HG02938 (cell line): Measurements from ENCODE around the gene ZNF584.
"Not testable (repeated sequence)": the region's sequence is repeated elsewhere in the genome, so short reads cannot be mapped to it uniquely, and the experiment has no call there.

ENCODE experiments used
- ATAC-seq: cut with Tn5 transposase; IDR thresholded peaks from one replicate; pipeline ENCODE4 v1.9.1; 2021; ENCODE audit warnings: mild to moderate bottlenecking, moderate library complexity; ENCODE audit not compliant: unreplicated experiment

ZNF584 gene

DNA sequence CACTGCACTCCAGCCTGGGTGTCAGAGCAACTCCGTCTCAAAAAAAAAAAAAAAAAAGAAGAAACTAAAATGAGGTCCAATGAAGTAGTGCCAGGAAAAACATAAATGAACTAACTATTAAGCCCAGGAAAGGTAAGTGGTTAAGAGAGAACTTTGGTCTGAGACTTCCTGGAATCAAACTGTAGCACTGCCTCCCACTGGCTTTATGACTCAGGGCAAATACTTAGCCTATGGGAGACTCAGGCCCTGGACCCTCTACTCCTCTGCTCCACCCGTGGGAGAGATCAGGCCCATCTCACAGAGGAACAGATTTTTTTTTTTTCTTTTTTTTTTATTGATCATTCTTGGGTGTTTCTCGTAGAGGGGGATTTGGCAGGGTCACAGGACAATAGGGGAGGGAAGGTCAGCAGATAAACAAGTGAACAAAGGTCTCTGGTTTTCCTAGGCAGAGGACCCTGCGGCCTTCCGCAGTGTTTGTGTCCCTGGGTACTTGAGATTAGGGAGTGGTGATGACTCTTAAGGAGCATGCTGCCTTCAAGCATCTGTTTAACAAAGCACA, 4.5 kb upstream of the ZNF584 start:
- not testable (repeated sequence) for ATAC-seq

DNA sequence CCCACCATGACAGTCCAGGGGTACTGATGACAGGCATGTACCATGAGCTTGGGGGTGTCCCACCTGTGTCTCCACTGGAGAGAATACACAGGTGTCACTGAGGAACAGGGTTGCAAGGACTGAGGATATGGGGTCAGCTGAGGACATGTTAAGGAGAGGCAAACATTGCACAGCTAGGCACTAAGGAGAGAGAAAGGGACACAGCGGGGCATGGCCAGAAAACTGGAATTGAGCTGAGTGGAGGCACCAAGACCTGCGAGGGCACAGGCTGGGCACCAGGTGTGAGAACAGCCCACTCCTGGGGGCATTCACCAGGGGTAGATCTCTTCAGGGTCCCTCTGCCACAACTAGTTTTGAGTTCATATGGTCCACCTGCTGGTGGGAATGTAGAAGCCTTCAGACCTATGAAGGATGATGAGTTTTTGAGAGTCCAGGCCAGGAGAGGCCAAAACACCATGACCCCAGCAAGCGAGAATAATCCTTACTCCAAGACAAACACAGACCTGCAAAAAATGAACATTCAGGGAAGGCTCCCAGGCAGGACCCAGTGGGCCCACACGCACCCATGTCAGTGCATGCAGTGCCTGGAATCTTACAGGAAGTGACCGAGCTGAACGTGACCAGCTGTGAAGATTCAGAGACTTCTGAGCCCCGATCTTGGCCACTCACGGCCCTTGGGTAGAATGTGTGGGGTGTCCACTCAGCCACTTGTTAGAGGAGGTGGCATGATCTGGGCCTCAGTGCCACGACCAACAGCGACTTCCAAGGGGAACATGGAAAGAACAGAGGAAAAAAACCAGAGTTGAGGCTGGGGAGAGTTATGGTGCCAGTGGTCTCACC, 1.4 kb upstream of the ZNF584 start:
- no peak for ATAC-seq

DNA sequence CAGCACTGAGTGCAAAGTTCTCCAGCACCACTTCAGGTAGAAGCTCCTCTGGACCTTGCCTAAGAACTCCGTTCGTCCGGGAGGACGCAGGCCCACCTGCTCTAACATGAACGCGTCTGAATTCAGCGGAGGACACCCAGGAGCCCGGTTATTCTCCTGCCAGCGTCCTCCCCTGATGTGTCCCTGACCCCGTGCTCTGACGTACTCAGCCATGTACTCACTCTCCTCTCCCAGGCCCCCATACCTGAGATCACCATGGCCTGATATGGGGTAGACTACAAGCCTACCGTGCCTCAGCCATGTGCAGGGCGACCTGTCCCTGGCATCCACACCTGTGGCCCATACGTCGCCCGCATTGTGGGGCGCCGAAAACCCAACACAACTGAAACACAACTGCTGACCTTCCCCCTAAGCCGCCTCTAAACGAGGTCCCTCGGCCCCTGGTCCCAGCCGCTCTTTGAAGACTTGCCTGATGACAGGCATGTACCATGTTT, 744 bp upstream of the ZNF584 start:
- no peak for ATAC-seq

DNA sequence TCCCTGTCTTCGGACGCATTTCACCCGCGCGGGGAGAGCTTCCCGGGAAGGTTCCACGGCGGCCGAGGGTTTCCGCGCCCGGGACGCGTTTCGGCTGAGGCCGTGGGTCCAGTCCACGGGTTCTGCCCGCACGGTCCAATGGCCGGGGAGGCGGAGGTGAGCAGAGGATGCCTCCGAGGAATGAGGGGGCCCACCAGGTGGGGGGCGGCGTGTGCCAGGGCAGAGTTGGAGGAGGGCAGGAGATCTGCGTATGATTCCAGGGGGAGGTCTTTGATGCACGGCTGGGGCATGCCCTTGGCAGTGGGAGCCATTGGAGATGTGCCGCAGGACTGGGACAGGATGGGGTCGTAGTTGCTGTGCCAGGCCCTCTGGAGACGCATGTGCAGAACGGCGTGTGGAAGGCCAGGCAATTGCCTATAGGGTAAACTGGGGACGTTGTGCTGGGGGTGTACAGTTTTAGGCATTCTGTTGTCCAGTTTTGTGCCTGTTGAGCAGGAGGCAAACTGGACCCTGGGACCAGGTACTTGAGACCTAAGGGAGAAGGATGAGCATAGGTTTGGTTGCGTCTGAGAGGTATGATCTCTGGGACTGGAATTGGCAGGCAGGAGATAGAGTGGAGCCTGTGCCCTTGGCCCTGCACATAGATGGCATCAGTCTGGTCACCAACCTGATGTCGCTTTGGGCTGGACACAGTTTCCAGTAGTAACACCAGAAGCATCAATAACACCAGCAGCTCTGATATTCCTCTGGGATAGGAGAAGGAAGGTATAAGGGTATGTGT, 751 bp downstream of the ZNF584 start:
- peak; percentile 17 for ATAC-seq

GRCh38 chr19:58416604-58417003, 8.2 kb downstream of the ZNF584 start:
- no peak for ATAC-seq

DNA sequence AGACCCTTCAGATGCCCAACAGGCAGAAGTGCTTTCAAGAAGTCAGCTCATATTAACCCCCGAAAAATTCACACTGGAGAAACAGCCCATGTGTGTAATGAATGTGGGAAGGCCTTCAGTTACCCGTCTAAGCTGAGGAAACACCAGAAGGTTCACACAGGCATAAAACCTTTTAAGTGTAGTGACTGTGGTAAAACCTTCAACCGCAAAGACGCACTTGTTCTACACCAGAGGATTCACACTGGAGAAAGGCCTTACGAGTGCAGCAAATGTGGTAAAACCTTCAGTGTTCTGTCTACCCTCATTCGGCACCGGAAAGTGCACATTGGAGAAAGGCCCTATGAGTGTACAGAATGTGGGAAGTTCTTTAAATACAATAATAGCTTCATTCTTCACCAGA, 8.6 kb downstream of the ZNF584 start:
- ATAC-seq = no peak

GRCh38 chr19:58428617-58429016, 20.2 kb downstream of the ZNF584 start:
- ATAC-seq = no peak

- no peak for ATAC-seq
Observed at GRCh38 chr19:58429745-58430144, 21.3 kb downstream of the ZNF584 start.

DNA sequence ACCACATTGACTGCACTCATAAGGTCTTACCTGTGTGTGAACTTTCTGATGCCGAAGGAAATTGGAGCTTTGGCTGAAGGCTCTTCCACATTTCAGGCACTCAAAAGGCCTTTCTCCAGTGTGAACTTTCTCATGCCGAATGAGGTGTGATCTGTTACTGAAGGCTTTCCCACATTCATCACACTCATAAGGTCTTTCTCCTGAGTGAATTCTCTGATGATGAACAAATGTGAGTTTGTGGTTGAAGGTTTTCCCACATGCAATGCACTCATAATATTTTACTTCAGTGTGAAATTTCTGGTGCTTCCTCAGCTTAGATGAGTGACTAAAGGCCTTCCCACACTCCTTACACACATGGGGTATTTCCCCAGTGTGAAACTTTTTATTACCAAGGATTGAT, 25.8 kb downstream of the ZNF584 start:
- no peak for ATAC-seq

DNA sequence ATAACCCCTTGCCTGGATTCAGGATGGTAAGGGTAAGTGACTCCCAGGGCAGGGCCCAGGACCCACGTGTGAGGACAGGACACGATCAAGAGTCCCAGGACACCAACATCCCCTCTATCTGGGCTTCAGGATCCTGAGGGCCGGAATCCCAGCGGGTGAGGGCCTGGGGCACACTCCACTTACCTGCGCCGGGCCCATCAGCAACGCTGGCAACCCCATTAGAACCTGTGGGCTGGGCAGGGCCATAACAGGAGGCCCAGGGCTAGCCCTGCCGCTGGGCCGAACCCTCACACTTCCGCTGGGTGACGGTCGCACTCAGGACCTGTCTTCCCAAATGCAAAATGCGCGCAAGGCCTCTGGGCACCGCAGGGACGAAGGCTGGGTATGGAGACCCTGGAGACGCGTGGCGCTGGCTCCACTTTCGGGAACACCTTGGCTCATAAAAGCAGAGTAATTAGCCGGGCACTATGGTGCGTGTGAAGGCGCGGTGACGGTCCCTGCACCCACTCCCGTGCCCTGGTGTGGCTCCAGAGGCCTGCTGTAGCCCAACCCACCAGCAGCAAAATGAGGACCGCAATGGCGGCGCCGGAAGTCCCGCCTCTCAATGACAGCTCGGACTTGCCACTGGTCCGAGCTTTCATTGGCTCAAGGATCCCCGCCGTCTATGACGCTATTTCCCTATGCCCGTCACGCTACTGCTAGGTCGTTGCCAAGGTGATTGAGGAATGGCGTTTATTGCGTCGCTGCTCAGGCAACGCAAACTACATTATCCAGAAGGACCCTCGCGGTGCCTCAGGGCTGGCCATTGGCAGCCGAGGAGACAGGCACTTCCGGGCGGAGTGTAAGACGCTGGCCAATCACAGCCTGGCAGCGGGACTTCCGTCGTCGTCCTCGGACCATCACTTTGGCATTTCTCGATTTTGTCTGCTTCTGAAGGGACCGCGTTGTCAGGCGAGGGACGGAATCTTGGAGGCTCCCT, 31.4 kb downstream of the ZNF584 start, which contains the start of gene ZNF132:
Gene ZNF132 (minus strand): TSS at position 578 of the 979 bp plus-strand sequence. CDS start 332 bp downstream, at position 246.
- ATAC-seq = peak; percentile 97

GRCh38 chr19:58440556-58440955, 32.1 kb downstream of the ZNF584 start:
- ATAC-seq = no peak

DNA sequence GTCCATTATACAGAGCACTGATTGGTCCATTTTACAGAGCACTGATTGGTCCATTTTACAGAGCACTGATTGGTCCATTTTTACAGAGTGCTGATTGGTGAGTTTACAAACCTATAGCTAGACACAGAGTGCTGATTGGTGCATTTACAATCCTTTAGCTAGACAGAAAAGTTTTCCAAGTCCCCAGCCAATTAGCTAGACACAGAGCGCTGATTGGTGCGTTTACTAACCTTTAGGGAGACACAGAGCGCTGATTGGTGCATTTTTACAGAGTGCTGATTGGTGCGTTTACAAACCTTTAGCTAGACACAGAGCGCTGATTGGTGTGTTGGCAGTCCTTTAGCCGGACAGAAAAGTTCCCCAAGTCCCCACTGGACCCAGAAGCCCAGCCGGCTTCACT, 34.5 kb downstream of the ZNF584 start:
- ATAC-seq = not testable (repeated sequence)

- not testable (repeated sequence) for ATAC-seq
Observed at GRCh38 chr19:58448860-58449259, 40.4 kb downstream of the ZNF584 start.

GRCh38 chr19:58449980-58450379, 41.5 kb downstream of the ZNF584 start:
- not testable (repeated sequence) for ATAC-seq

GRCh38 chr19:58450856-58451357, 42.5 kb downstream of the ZNF584 start:
- peak; percentile 18 for ATAC-seq

GRCh38 chr19:58451358-58452101, 43.1 kb downstream of the ZNF584 start, which contains the start of gene ZNF324B:
Gene ZNF324B (plus strand): TSS chr19:58451622. CDS start chr19:58453702, 2,080 bp downstream.
- ATAC-seq = peak; percentile 84

GRCh38 chr19:58453743-58454142, 45.3 kb downstream of the ZNF584 start:
- ATAC-seq = no peak

DNA sequence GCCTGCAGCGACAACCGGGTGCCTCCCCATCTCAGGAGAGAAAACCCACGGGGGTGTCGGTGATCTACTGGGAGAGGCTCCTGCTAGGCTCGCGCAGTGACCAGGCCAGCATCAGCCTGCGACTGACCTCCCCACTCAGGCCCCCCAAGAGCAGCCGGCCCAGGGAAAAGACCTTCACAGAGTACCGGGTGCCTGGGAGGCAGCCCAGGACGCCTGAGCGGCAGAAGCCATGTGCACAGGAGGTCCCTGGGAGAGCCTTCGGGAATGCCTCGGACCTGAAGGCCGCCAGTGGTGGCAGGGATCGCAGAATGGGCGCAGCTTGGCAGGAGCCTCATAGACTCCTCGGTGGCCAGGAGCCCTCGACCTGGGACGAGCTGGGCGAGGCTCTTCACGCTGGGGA, 46.9 kb downstream of the ZNF584 start:
- no peak for ATAC-seq

DNA sequence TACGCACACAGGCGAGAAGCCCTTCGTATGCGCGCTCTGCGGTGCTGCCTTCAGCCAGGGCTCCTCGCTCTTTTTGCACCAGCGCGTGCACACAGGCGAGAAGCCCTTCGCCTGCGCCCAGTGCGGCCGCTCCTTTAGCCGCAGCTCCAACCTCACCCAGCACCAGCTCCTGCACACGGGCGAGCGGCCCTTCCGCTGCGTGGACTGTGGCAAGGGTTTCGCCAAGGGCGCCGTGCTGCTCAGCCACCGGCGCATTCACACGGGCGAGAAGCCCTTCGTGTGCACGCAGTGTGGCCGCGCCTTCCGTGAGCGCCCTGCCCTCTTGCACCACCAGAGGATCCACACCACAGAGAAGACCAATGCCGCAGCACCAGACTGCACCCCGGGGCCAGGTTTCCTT, 47.7 kb downstream of the ZNF584 start:
- ATAC-seq = no peak
